ENCODE measurements around the gene BEND3.
"Not testable (repeated sequence)": the region's sequence is repeated elsewhere in the genome, so short reads cannot be mapped to it uniquely, and the experiment has no call there.

BEND3 gene

GRCh38 chr6:107122748-107123147 lies 7.4 kb upstream of the BEND3 start:
- in situ Hi-C loops (cut with MboI; ENCODE audit: low sequenced_read_pairs) = no loop called here

DNA sequence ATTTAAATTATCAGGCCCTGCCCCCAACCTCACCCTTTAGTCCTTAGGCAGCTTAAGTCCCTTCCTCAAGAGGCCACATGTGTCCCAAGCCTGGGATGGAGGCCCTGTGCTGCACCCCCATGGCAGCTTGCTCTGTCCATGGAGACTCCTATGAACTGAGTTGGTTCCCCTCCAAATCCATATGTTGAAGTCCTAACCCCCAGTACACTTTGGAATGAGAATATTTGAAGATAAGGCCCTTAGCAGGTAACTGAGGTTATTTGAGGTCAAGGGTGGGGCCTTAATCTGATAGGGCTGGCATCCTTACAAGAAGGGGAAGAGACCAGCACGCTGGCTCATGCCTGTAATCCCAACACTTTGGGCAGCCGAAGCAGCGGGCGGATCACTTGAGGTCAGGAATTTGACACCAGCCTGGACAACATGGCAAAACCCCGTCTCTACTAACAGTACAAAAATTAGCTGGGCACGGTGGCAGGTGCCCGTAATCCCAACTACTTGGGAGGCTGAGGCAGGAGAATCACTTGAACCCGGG lies 6.7 kb upstream of the BEND3 start:
- in situ Hi-C loops (cut with MboI; ENCODE audit: low sequenced_read_pairs) = no loop called here

DNA sequence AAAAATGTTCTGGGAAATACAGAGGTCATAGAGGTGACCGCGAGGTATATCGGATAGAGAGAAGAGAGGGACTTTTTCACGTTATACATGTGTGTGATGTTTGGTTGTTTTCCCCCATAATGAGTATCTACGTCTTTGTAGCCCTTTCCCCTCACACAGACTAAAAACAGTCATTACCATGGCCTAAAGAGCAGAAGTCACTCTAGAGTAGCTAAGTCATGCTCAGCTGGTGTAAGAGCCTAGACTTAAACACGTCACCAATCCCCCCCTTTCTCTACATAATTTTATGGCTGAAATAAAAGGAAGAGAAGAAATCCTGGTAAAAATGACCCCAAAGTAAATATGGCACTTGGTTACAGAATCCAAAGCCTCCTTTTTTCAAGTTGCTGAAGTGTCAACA lies 6.0 kb upstream of the BEND3 start:
- in situ Hi-C loops (cut with MboI; ENCODE audit: low sequenced_read_pairs) = no loop called here

DNA sequence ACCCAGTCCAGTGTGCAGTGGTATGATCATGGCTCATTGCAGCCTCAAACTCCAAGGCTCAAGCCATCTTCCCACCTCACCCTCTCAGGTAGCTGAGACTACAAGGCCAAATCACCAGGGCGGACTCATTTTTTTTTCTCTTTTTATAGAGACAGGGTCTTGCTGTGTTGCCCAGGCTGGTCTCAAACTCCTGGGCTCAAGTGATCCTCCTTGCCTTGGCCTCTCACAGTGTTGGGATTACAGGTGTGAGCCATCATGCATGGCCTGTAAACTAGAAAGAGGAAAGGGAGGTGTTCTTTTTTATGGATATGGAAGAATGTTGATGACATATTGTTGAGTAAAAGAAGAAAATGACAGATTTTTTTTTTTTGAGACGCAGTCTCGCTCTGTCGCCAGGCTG lies 5.1 kb upstream of the BEND3 start:
- in situ Hi-C loops (cut with MboI; ENCODE audit: low sequenced_read_pairs) = no loop called here

GRCh38 chr6:107118976-107119375 lies 3.7 kb upstream of the BEND3 start:
- in situ Hi-C loops (cut with MboI; ENCODE audit: low sequenced_read_pairs) = no loop called here

- in situ Hi-C loops (cut with MboI; ENCODE audit: low sequenced_read_pairs) = not testable (repeated sequence)
Observed at GRCh38 chr6:107118540-107118939, 3.2 kb upstream of the BEND3 start.

DNA sequence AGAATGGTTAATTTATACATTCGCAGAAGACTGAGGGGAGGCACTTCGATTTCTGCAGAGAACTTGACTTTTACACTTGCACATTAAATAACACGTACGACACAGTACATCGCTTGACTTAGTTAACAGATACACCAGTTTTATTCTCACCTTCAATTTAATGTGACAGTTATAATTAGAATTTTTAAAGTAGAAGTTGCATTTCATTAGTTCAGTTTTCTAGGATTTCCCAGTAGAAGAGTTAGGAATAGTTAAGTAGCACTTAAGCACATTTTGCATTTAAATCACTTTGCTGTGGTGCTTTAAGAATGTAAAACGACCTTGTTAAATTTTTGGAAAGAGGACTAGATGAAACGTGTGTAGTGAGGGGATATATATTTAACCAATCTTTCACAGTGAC lies 1.6 kb upstream of the BEND3 start:
- in situ Hi-C loops (cut with MboI; ENCODE audit: low sequenced_read_pairs) = no loop called here

DNA sequence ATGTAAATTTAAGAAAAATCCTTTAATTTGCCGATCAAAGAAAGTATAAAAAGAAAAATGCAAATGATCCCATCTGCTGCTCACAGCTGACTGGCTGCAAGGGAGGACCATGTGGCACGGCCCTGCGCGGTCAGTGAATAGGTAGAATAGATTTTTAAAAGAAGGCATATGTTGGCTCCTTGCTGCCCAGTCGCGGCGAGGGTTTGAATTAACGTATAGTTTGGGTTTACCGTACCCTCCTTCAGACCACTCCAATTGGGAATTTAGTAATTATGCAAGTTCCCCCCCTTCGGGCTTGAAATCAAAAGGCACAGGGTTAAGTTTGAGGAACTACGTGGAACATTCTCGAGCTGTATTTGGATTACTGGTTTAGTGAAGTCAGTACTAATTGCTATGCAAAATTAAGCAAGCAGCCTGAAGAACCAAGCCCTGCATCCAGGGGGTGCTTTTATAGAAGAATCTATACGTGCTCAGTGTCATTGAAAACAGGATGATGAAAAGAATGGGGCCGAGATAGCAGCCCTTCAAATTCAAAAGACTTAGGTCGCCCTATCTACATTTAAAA lies 1.1 kb upstream of the BEND3 start:
- in situ Hi-C loops (cut with MboI; ENCODE audit: low sequenced_read_pairs) = no loop called here

DNA sequence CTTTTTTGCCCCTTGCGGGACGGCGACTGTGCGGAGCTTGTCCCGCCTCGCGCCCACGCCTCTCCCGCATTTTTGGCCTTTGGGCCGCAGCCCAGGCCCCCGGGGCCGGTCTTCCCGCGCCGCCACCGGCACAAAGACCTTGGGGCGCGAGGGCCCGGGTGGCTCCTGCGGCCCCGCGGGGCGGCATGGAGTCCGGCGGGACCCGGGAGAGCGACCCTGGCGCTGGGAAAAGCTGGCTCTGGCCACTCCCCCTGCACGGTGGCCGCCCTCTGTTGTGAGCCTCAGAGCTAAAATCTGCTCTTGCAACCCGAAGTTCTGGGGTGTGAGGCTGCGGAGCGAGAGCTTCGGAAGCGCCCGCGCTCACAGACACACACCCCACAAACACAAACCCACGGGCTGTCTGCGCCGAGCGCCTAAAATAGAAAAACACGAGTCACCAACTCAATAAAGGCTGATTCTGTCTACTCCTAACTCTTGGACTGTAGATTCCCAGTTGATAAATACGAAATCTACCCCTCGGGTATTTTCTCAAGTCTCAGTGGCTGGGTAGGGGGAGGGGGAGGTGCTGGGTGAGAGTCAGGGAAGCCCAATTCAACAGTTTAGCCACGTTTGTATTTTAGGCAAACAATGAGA lies 496 bp upstream of the BEND3 start:
- in situ Hi-C loops (cut with MboI; ENCODE audit: low sequenced_read_pairs) = no loop called here

DNA sequence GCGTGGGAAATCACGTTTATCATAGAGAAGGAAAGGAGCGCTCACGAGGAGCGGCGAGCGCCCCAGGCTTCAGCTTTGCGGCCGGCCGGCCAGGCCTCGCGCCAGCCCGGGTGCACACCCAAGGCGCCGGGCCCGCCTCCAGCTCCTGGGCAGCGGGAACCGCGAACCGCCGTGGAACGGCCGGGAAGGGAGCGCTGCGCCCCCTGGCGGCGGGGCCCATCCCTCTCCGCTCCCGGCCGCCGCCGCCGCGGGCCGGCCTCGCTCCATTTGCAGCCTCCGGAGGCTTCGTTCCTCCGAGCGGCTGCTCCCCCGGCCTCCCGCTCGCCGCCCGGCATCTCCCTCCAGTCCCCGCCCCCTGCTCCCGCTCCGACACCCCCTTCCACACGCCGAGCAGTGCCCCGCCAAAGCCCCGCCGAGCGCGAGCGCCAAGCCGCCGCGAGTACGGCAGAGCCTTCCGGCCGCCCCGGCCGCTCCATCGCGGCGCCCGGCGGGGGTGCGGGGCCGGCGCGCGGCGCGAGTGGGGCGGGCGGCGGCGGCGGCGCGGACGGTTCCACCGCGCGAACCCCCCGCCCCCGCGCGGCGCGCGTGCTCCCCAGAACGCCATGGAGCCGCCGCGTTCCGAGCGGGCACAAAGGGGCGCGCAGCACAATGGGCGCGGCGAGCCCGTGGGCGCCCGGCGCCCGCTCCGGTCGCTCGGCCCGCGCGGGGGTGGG lies 946 bp downstream of the BEND3 start:
- in situ Hi-C loops (cut with MboI; ENCODE audit: low sequenced_read_pairs) = no loop called here

DNA sequence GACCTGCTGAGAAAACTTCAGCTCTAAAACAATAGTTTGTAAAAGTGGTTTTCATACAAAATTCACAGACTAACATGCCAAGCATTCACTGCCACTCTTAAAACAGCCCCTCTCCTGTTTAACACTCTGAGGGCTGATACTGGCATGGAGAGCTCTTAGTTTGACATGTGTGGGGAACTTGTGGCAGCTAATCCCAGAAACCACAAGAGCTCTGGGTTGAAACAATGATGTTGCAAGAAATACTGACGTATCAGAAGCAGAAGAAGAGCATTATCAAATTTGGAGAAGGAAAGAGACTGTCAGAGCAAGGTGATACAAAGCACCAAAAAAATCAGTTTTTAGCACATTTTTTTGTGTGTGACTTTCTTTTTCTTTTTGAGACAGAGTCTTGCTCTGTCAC lies 5.1 kb downstream of the BEND3 start:
- in situ Hi-C loops (cut with MboI; ENCODE audit: low sequenced_read_pairs) = no loop called here

GRCh38 chr6:107108201-107108890 lies 7.0 kb downstream of the BEND3 start:
- in situ Hi-C loops (cut with MboI; ENCODE audit: low sequenced_read_pairs) = no loop called here

DNA sequence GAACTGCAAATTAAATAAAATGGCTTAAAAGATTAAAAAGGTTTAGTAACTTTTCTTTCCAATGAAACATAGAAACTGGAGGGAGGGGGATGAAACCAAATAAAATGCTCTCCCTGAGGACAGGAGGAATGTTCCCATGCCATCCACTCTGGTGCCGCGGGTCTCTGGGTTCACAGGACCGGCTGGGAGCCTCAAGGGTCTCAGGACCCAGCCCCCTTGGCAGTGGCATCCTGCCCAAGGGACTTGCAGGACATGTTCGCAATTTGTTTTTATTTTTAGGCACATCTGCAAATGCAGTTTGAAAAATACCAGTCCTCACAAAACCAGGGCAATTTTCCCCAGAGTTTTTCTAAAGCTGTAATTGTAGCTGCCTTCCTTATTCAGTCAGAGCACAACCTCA lies 7.5 kb downstream of the BEND3 start:
- in situ Hi-C loops (cut with MboI; ENCODE audit: low sequenced_read_pairs) = no loop called here

- in situ Hi-C loops (cut with MboI; ENCODE audit: low sequenced_read_pairs) = no loop called here
Observed at GRCh38 chr6:107106165-107106564, 9.2 kb downstream of the BEND3 start.

DNA sequence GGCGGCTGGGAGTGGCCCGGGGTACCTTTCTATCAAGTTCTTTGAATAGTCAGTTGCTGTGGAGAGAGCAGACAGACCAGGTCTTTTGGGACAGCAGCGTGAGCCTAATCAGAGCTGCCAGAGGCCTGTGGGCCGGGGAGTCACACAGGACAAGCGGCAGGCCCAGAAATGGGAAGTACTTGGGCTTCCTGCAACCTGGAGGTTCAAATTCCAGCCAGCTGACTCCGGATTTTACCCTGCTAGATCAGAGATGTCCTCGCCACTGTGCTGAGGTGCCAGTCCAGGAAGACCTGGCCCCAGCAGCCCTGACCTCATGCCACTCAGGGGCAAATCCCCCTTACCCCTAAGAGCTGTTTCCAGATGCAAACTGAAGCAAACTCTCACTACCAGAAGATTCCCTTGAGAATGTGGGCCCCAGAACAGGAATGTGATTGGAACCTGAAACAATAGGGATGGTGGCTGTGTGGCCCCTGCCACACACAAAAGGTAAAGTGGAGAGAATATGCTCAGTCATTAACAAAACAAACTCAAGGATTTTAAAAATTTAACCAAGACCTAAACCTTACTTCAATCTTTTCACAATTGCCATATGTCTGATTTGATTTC lies 9.7 kb downstream of the BEND3 start:
- in situ Hi-C loops (cut with MboI; ENCODE audit: low sequenced_read_pairs) = no loop called here

- in situ Hi-C loops (cut with MboI; ENCODE audit: low sequenced_read_pairs) = no loop called here
Observed at GRCh38 chr6:107103082-107103481, 12.2 kb downstream of the BEND3 start.

- in situ Hi-C loops (cut with MboI; ENCODE audit: low sequenced_read_pairs) = no loop called here
Observed at GRCh38 chr6:107102414-107102805, 12.9 kb downstream of the BEND3 start.

DNA sequence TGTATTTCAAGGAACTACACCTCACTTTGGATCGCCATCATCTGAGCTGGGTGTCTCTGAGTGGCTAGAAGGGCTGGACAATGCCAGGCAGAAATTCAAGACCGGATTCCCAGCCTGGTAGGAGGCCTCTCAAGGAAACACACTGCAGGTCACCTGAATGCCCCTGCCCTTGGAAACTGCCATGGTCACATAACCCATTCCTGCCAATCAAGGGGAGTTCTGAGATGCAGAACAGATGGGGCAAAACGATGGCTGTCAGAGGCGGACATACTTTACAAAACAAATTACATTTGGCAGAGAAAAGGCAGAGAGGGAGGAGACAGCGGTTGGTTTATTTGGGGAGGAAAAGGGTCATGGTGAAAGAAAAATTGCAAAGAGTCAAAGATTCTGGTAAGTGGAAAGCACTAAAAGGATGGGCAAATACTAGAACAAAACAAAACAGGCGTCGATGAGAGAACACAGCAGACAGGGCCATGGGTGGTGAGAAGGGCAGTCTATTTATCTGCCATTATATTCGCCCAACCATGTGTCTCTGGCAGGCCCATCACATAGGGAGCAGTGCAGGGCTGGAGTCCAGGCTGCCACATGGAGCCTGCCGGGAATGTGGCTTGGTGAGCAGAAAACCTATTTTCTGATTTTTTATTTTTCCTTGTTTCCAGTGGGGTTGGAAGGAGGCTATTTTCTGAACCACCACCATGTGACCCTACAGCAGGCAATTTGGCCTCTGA lies 13.5 kb downstream of the BEND3 start:
- in situ Hi-C loops (cut with MboI; ENCODE audit: low sequenced_read_pairs) = no loop called here

GRCh38 chr6:107101211-107101610 lies 14.1 kb downstream of the BEND3 start:
- in situ Hi-C loops (cut with MboI; ENCODE audit: low sequenced_read_pairs) = no loop called here

- in situ Hi-C loops (cut with MboI; ENCODE audit: low sequenced_read_pairs) = no loop called here
Observed at GRCh38 chr6:107098436-107099307, 16.6 kb downstream of the BEND3 start.
